HepG2 (cell line): ENCODE measurements around the gene APOL2. TPM values are rescaled to one million over a fixed set of nuclear protein-coding genes. Genes with fewer than 3 reads are reported as not detected.
A peak's percentile ranks its signal among the peaks of the same experiment; 100 is the strongest.

Experiments used
- AGO1 ChIP-seq: fragments of 200-400 bp; formaldehyde crosslinking; IDR thresholded peaks from 2 replicates; pipeline ENCODE4 v1.6.1; 2017; ENCODE audit warnings: mild to moderate bottlenecking, low read depth, low read length, moderate library complexity; ENCODE audit not compliant: poor library complexity, severe bottlenecking
- FOXA1 ChIP-seq, 2 experiments: fragments of 450-650 bp in 1 of 2; sonication (generic) in 1 of 2; formaldehyde crosslinking in 1 of 2; IDR thresholded peaks; 2 replicates each; pipeline versions ENCODE4 v1.4.0 to v1.6.1; 2016 to 2020; ENCODE audit warnings: missing genetic modification reagents in 1 of 2
- HCFC1 ChIP-seq: fragments of 150-350 bp; IDR thresholded peaks from 2 replicates; pipeline ENCODE4 v1.6.1; 2014; ENCODE audit warnings: low read depth, low read length
- NFE2L2 ChIP-seq: fragments of 150-350 bp; IDR thresholded peaks from 2 replicates; pipeline ENCODE4 v1.6.1; 2014; ENCODE audit warnings: low read length
- NFIC ChIP-seq: IDR thresholded peaks from 2 replicates; pipeline ENCODE4 v1.6.1; 2012; ENCODE audit warnings: mild to moderate bottlenecking, low read length, inconsistent platforms
- RBM39 ChIP-seq: fragments of 200-400 bp; formaldehyde crosslinking; IDR thresholded peaks from one replicate; pipeline ENCODE4 v1.6.1; 2018; ENCODE audit warnings: antibody characterized with exemption, mild to moderate bottlenecking, low read depth, low read length; ENCODE audit not compliant: poor library complexity, severe bottlenecking
- SALL2 ChIP-seq: sonication (generic); formaldehyde crosslinking; IDR thresholded peaks from 2 replicates; pipeline ENCODE4 v1.8.1; 2023; ENCODE audit warnings: mild to moderate bottlenecking, missing genetic modification reagents, inconsistent platforms
- STAG1 ChIP-seq: sonication (generic); formaldehyde crosslinking; IDR thresholded peaks from 2 replicates; pipeline ENCODE4 v1.4.0; 2020; ENCODE audit warnings: missing genetic modification reagents
- ZBTB42 ChIP-seq: sonication (generic); formaldehyde crosslinking; IDR thresholded peaks from 2 replicates; pipeline ENCODE4 v1.5.0; 2020; ENCODE audit warnings: mild to moderate bottlenecking, missing genetic modification reagents
- ZNF3 ChIP-seq: IDR thresholded peaks from 2 replicates; pipeline ENCODE4 v1.7.0; 2017; ENCODE audit warnings: inconsistent platforms
- ZNF367 ChIP-seq: sonication (generic); formaldehyde crosslinking; IDR thresholded peaks from 2 replicates; pipeline ENCODE4 v1.4.0; 2020; ENCODE audit warnings: missing genetic modification reagents, borderline replicate concordance
- ZNF547 ChIP-seq: sonication (generic); formaldehyde crosslinking; IDR thresholded peaks from 2 replicates; pipeline ENCODE4 v1.5.1; 2020; ENCODE audit warnings: mild to moderate bottlenecking, missing genetic modification reagents
- ZNF768 ChIP-seq: sonication (generic); formaldehyde crosslinking; IDR thresholded peaks from 2 replicates; pipeline ENCODE4 v1.4.0; 2020; ENCODE audit warnings: missing genetic modification reagents
- ZSCAN12 ChIP-seq: sonication (generic); formaldehyde crosslinking; IDR thresholded peaks from 2 replicates; pipeline ENCODE4 v1.9.0; 2021; ENCODE audit warnings: mild to moderate bottlenecking, missing genetic modification reagents
- polyA plus RNA-seq, 8 experiments: library from polyadenylated mRNA; depleted of rRNA in 3 of 8; stranded (reverse) in 7 of 8; unstranded in 1 of 8; fragments of >200 nt; fragmentation: Illumina TruSeq in 4 of 8; extraction: Trizol in 4 of 8; gene quantifications; 2 replicates each; pipeline versions ENCODE4 v1.2.1 to v1.2.3, GENCODE V29; 2011 to 2016; ENCODE audit warnings: low read depth in 4 of 8, missing spikeins in 1 of 8, mixed read lengths in 1 of 8; ENCODE audit not compliant: insufficient read depth in 1 of 8
- total RNA-seq, 5 experiments: library from RNA; depleted of rRNA; stranded (reverse); fragments of >200 nt; fragmentation: Illumina TruSeq; extraction: Trizol; gene quantifications; 2 replicates each; pipeline ENCODE4 v1.2.3, GENCODE V29; 2016; ENCODE audit warnings: low read depth in 1 of 5
- TF ChIP-seq, protein P1 (sequence below): sonication (generic); formaldehyde crosslinking; conservative IDR thresholded peaks from 2 replicates; pipeline ENCODE4 v1.8.0; 2022; ENCODE audit warnings: mild to moderate bottlenecking, moderate library complexity, missing genetic modification reagents
- TF ChIP-seq, protein P2 (sequence below): IDR thresholded peaks from 2 replicates; pipeline ENCODE4 v1.6.1; 2012; ENCODE audit warnings: low read length, improper control_type of control experiment
- TF ChIP-seq, protein P3 (sequence below): sonication (generic); formaldehyde crosslinking; IDR thresholded peaks from 2 replicates; pipeline ENCODE4 v1.4.0; 2020; ENCODE audit warnings: missing genetic modification reagents, borderline replicate concordance
- TF ChIP-seq, protein P4 (sequence below): sonication (generic); formaldehyde crosslinking; IDR thresholded peaks from 2 replicates; pipeline ENCODE4 v1.5.0; 2020; ENCODE audit warnings: mild to moderate bottlenecking, low read depth, missing genetic modification reagents, borderline replicate concordance
- TF ChIP-seq, protein P5 (sequence below): sonication (generic); formaldehyde crosslinking; IDR thresholded peaks from 2 replicates; pipeline ENCODE4 v1.8.0; 2022; ENCODE audit warnings: mild to moderate bottlenecking, missing genetic modification reagents, borderline replicate concordance

Gene APOL2
- total and polyA plus RNA-seq, 2 of the 13 experiments (the other 11 are each of a cell fraction or from before 2014, with no cell fraction given) = 28.7 to 51.2 TPM

DNA sequence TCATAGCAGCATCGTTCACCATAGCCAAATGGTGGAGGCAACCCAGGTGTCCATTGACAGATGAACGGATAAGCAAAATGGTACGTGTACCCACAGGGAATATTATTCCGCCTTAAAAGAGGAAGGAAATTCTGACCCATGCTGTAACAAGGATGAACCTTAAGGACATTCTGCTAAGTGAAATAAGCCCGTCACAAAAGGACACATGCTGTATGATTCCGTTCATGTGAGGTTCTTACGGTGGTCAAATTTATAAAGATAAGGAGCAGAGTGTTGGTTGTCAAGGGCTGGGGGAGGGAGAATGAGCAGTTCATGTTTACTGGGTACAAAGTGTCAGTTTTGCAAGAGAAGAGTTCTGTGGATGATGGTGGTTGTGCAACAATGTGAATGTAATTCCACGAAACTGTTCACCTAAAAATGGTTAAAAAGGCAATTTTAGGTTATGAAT lies 39.9 kb upstream of the APOL2 start (continued):
- TF ChIP-seq ZNF3 (CRISPR knock-in tag) (no peak), ZSCAN12 (CRISPR knock-in tag) (no peak), RBM39 (no peak), ZNF547 (no peak), ZBTB42 (CRISPR knock-in tag) (no peak), NFIC (peak; percentile 36; the same call in 1 of the 2 replicates), SALL2 (CRISPR knock-in tag) (no peak), NFE2L2 (no peak), FOXA1 (IDR thresholded peaks at IDR 0.05) (peak; percentile 56; the same call in 1 of the 2 replicates), FOXA1 (CRISPR knock-in tag; IDR thresholded peaks at IDR 0.05) (peak; percentile 92), AGO1 (no peak), ZNF367 (CRISPR knock-in tag) (no peak), HCFC1 (no peak), STAG1 (CRISPR knock-in tag) (no peak), ZNF768 (no peak)
- TF ChIP-seq, protein P1, sequence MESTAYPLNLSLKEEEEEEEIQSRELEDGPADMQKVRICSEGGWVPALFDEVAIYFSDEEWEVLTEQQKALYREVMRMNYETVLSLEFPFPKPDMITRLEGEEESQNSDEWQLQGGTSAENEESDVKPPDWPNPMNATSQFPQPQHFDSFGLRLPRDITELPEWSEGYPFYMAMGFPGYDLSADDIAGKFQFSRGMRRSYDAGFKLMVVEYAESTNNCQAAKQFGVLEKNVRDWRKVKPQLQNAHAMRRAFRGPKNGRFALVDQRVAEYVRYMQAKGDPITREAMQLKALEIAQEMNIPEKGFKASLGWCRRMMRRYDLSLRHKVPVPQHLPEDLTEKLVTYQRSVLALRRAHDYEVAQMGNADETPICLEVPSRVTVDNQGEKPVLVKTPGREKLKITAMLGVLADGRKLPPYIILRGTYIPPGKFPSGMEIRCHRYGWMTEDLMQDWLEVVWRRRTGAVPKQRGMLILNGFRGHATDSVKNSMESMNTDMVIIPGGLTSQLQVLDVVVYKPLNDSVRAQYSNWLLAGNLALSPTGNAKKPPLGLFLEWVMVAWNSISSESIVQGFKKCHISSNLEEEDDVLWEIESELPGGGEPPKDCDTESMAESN (CRISPR knock-in tag) = 0 out of 2 replicates have a peak, but pooled peaks have one; percentile 41
- TF ChIP-seq, protein P2, sequence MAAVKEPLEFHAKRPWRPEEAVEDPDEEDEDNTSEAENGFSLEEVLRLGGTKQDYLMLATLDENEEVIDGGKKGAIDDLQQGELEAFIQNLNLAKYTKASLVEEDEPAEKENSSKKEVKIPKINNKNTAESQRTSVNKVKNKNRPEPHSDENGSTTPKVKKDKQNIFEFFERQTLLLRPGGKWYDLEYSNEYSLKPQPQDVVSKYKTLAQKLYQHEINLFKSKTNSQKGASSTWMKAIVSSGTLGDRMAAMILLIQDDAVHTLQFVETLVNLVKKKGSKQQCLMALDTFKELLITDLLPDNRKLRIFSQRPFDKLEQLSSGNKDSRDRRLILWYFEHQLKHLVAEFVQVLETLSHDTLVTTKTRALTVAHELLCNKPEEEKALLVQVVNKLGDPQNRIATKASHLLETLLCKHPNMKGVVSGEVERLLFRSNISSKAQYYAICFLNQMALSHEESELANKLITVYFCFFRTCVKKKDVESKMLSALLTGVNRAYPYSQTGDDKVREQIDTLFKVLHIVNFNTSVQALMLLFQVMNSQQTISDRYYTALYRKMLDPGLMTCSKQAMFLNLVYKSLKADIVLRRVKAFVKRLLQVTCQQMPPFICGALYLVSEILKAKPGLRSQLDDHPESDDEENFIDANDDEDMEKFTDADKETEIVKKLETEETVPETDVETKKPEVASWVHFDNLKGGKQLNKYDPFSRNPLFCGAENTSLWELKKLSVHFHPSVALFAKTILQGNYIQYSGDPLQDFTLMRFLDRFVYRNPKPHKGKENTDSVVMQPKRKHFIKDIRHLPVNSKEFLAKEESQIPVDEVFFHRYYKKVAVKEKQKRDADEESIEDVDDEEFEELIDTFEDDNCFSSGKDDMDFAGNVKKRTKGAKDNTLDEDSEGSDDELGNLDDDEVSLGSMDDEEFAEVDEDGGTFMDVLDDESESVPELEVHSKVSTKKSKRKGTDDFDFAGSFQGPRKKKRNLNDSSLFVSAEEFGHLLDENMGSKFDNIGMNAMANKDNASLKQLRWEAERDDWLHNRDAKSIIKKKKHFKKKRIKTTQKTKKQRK = no peak
- TF ChIP-seq, protein P3, sequence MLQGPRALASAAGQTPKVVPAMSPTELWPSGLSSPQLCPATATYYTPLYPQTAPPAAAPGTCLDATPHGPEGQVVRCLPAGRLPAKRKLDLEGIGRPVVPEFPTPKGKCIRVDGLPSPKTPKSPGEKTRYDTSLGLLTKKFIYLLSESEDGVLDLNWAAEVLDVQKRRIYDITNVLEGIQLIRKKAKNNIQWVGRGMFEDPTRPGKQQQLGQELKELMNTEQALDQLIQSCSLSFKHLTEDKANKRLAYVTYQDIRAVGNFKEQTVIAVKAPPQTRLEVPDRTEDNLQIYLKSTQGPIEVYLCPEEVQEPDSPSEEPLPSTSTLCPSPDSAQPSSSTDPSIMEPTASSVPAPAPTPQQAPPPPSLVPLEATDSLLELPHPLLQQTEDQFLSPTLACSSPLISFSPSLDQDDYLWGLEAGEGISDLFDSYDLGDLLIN (CRISPR knock-in tag) = no peak
- TF ChIP-seq, protein P4, sequence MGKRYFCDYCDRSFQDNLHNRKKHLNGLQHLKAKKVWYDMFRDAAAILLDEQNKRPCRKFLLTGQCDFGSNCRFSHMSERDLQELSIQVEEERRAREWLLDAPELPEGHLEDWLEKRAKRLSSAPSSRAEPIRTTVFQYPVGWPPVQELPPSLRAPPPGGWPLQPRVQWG = no peak
- TF ChIP-seq, protein P5, sequence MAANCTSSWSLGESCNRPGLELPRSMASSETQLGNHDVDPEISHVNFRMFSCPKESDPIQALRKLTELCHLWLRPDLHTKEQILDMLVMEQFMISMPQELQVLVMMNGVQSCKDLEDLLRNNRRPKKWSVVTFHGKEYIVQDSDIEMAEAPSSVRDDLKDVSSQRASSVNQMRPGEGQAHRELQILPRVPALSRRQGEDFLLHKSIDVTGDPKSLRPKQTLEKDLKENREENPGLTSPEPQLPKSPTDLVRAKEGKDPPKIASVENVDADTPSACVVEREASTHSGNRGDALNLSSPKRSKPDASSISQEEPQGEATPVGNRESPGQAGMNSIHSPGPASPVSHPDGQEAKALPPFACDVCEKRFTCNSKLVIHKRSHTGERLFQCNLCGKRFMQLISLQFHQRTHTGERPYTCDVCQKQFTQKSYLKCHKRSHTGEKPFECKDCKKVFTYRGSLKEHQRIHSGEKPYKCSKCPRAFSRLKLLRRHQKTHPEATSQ (CRISPR knock-in tag) = no peak
